Glomerular visceral epithelial cell (primary cell): ENCODE data around the gene SLC36A2.
"Not testable (repeated sequence)": the region's sequence is repeated elsewhere in the genome, so short reads cannot be mapped to it uniquely, and the experiment has no call there.

Experiments
- DNase-seq: peaks from one replicate; pipeline ENCODE4 v3.0.0-alpha.2; 2016; ENCODE audit errors: extremely low spot score

SLC36A2 gene

GRCh38 chr5:151326266-151326665 is 21.1 kb downstream of the SLC36A2 start:
- DNase-seq, result no peak

GRCh38 chr5:151320481-151320880 is 26.9 kb downstream of the SLC36A2 start:
- no peak for DNase-seq

GRCh38 chr5:151318850-151319732 is 28.3 kb downstream of the SLC36A2 start:
- DNase-seq, result peak; percentile 15

- DNase-seq, result no peak
Observed at GRCh38 chr5:151317871-151318270, 29.5 kb downstream of the SLC36A2 start.

- peak; percentile 63 for DNase-seq
Observed at GRCh38 chr5:151315998-151316597, 31.3 kb downstream of the SLC36A2 start.

- no peak for DNase-seq
Observed at GRCh38 chr5:151313357-151313756, 34.0 kb downstream of the SLC36A2 start.

GRCh38 chr5:151312756-151313324 is 34.5 kb downstream of the SLC36A2 start:
- no peak for DNase-seq

- DNase-seq, result no peak
Observed at GRCh38 chr5:151310932-151311331, 36.4 kb downstream of the SLC36A2 start.

- DNase-seq, result not testable (repeated sequence)
Observed at GRCh38 chr5:151309821-151310220, 37.5 kb downstream of the SLC36A2 start.

GRCh38 chr5:151309266-151309665 is 38.1 kb downstream of the SLC36A2 start:
- not testable (repeated sequence) for DNase-seq

GRCh38 chr5:151303666-151304065 is 43.7 kb downstream of the SLC36A2 start, which contains the start of gene SLC36A3:
TSS of gene SLC36A3 (minus strand) at chr5:151303766. CDS start at chr5:151303354, 412 bp downstream.
- DNase-seq, result no peak

- peak; percentile 34 for DNase-seq
Observed at GRCh38 chr5:151298063-151298855, 49.1 kb downstream of the SLC36A2 start.

- no peak for DNase-seq
Observed at GRCh38 chr5:151296974-151297373, 50.4 kb downstream of the SLC36A2 start.

- no peak for DNase-seq
Observed at GRCh38 chr5:151296478-151296830, 50.9 kb downstream of the SLC36A2 start.

GRCh38 chr5:151295791-151296477 is 51.4 kb downstream of the SLC36A2 start:
- no peak for DNase-seq

- no peak for DNase-seq
Observed at GRCh38 chr5:151295138-151295537, 52.2 kb downstream of the SLC36A2 start.

GRCh38 chr5:151293624-151294023 is 53.7 kb downstream of the SLC36A2 start:
- no peak for DNase-seq

GRCh38 chr5:151288180-151288579 is 59.2 kb downstream of the SLC36A2 start:
- no peak for DNase-seq

- DNase-seq, result no peak
Observed at GRCh38 chr5:151286246-151286645, 61.1 kb downstream of the SLC36A2 start.

- no peak for DNase-seq
Observed at GRCh38 chr5:151285683-151286082, 61.7 kb downstream of the SLC36A2 start.

GRCh38 chr5:151284392-151284967 is 62.9 kb downstream of the SLC36A2 start:
- no peak for DNase-seq
